ENCODE results near the gene ADCY5.

The ADCY5 gene

GRCh38 chr3:123341871-123342630 is 106.8 kb downstream of the ADCY5 start:
- no peak for DNase-seq (ENCODE audit: low read depth)

- DNase-seq (ENCODE audit: low read depth): no peak
Observed at GRCh38 chr3:123340336-123340735, 108.6 kb downstream of the ADCY5 start.

GRCh38 chr3:123339302-123339701 is 109.6 kb downstream of the ADCY5 start:
- no peak for DNase-seq (ENCODE audit: low read depth)

- no peak for DNase-seq (ENCODE audit: low read depth)
Observed at GRCh38 chr3:123338620-123339061, 110.2 kb downstream of the ADCY5 start.

- no peak for DNase-seq (ENCODE audit: low read depth)
Observed at GRCh38 chr3:123337948-123338619, 110.8 kb downstream of the ADCY5 start.

- DNase-seq (ENCODE audit: low read depth): no peak
Observed at GRCh38 chr3:123337226-123337625, 111.7 kb downstream of the ADCY5 start.

- DNase-seq (ENCODE audit: low read depth): no peak
Observed at GRCh38 chr3:123336441-123336851, 112.4 kb downstream of the ADCY5 start.

GRCh38 chr3:123336001-123336400 is 112.9 kb downstream of the ADCY5 start:
- no peak for DNase-seq (ENCODE audit: low read depth)

GRCh38 chr3:123335007-123335670 is 113.8 kb downstream of the ADCY5 start:
- no peak for DNase-seq (ENCODE audit: low read depth)

GRCh38 chr3:123334056-123334455 is 114.8 kb downstream of the ADCY5 start:
- no peak for DNase-seq (ENCODE audit: low read depth)

- no peak for DNase-seq (ENCODE audit: low read depth)
Observed at GRCh38 chr3:123333401-123333800, 115.5 kb downstream of the ADCY5 start.

- no peak for DNase-seq (ENCODE audit: low read depth)
Observed at GRCh38 chr3:123332124-123332641, 116.7 kb downstream of the ADCY5 start.

GRCh38 chr3:123331651-123332050 is 117.2 kb downstream of the ADCY5 start:
- no peak for DNase-seq (ENCODE audit: low read depth)

- DNase-seq (ENCODE audit: low read depth): no peak
Observed at GRCh38 chr3:123331006-123331405, 117.9 kb downstream of the ADCY5 start.

GRCh38 chr3:123330441-123330991 is 118.4 kb downstream of the ADCY5 start:
- DNase-seq (ENCODE audit: low read depth): no peak

GRCh38 chr3:123329636-123330340 is 119.1 kb downstream of the ADCY5 start:
- no peak for DNase-seq (ENCODE audit: low read depth)

- DNase-seq (ENCODE audit: low read depth): no peak
Observed at GRCh38 chr3:123328851-123329635, 119.8 kb downstream of the ADCY5 start.

GRCh38 chr3:123327956-123328850 is 120.7 kb downstream of the ADCY5 start:
- DNase-seq (ENCODE audit: low read depth): no peak

- DNase-seq (ENCODE audit: low read depth): no peak
Observed at GRCh38 chr3:123327480-123327879, 121.4 kb downstream of the ADCY5 start.

- no peak for DNase-seq (ENCODE audit: low read depth)
Observed at GRCh38 chr3:123326531-123326930, 122.4 kb downstream of the ADCY5 start.
